ENCODE results near the gene TRIM29. TPM values are rescaled to one million over a fixed set of nuclear protein-coding genes. Genes with fewer than 3 reads are reported as not detected.

Gene TRIM29
- total RNA-seq, 3 donors from 2014 or later: 10.6 to 58.7 (median 45.9) TPM

- H3K27me3 ChIP-seq: peaks cover 4 to 6% of the 10 kb centered on the region in 2 donors
- no peak overlapping the region for H3K4me3 ChIP-seq
- no peaks in the 10 kb centered on the region for H3K9me3 ChIP-seq
- H3K27ac ChIP-seq: no peak overlapping the region
- H3K36me3 ChIP-seq: no peaks in the 10 kb centered on the region
- TF ChIP-seq POLR2A (IDR thresholded peaks at IDR 0.05): no peak
- TF ChIP-seq POLR2AphosphoS5 (IDR thresholded peaks at IDR 0.05): no peak
- no peak for TF ChIP-seq CTCF (IDR thresholded peaks at IDR 0.05)
- DNase-seq (ENCODE audit: low spot score in 2 of 2): peak in 1 of 2 donors; percentile 6
- intact Hi-C loops (cut with DNase I; ENCODE audit: low total_unique reads): no loop called here
- peaks cover 0 to 8% of the 10 kb centered on the region in 2 donors for H3K4me1 ChIP-seq
These were observed 72.7 kb downstream of the TRIM29 start for GRCh38 chr11:120065176-120065575.

GRCh38 chr11:120064341-120064740, 73.6 kb downstream of the TRIM29 start:
- Histone ChIP-seq H3K9me3 (no peaks in the 10 kb centered on the region), H3K4me1 (peaks cover 0 to 8% of the 10 kb centered on the region in 2 donors), H3K36me3 (no peaks in the 10 kb centered on the region), H3K4me3 (no peak overlapping the region), H3K27ac (no peak overlapping the region), H3K27me3 (peaks cover 4 to 6% of the 10 kb centered on the region in 2 donors)
- peak in 1 of 2 donors; percentile 7 for DNase-seq (ENCODE audit: low spot score in 2 of 2)
- TF ChIP-seq CTCF (IDR thresholded peaks at IDR 0.05): no peak
- intact Hi-C loops (cut with DNase I; ENCODE audit: low total_unique reads): no loop called here

- Histone ChIP-seq H3K27me3 (peaks cover 4 to 6% of the 10 kb centered on the region in 2 donors), H3K4me1 (peaks cover 0 to 8% of the 10 kb centered on the region in 2 donors), H3K36me3 (no peaks in the 10 kb centered on the region), H3K27ac (peak overlapping the region in 1 of 2 donors; percentile 80), H3K4me3 (no peak overlapping the region), H3K9me3 (no peaks in the 10 kb centered on the region)
- intact Hi-C loops (cut with DNase I; ENCODE audit: low total_unique reads): no loop called here
- TF ChIP-seq CTCF (IDR thresholded peaks at IDR 0.05) (no peak), POLR2AphosphoS5 (IDR thresholded peaks at IDR 0.05) (no peak), POLR2A (IDR thresholded peaks at IDR 0.05) (no peak)
- peak in 1 of 2 donors; percentile 12 for DNase-seq (ENCODE audit: low spot score in 2 of 2)
These were observed 74.1 kb downstream of the TRIM29 start for GRCh38 chr11:120063686-120064340.

GRCh38 chr11:120062561-120062930, 75.4 kb downstream of the TRIM29 start:
- Histone ChIP-seq H3K4me3 (no peak overlapping the region), H3K27me3 (peaks cover 0 to 4% of the 10 kb centered on the region in 2 donors), H3K27ac (peak overlapping the region; percentile 65 to 80), H3K36me3 (no peaks in the 10 kb centered on the region), H3K4me1 (peaks cover 0 to 8% of the 10 kb centered on the region in 2 donors), H3K9me3 (no peaks in the 10 kb centered on the region)
- intact Hi-C loops (cut with DNase I; ENCODE audit: low total_unique reads): no loop called here
- DNase-seq (ENCODE audit: low spot score in 2 of 2): no peak
- TF ChIP-seq POLR2AphosphoS5 (IDR thresholded peaks at IDR 0.05): no peak
- no peak for TF ChIP-seq POLR2A (IDR thresholded peaks at IDR 0.05)
- no peak for TF ChIP-seq CTCF (IDR thresholded peaks at IDR 0.05)

- Histone ChIP-seq H3K9me3 (no peaks in the 10 kb centered on the region), H3K27ac (peak overlapping the region; percentile 65 to 80), H3K36me3 (no peaks in the 10 kb centered on the region), H3K27me3 (peaks cover 0 to 4% of the 10 kb centered on the region in 2 donors), H3K4me3 (no peak overlapping the region), H3K4me1 (peaks cover 0 to 8% of the 10 kb centered on the region in 2 donors)
- intact Hi-C loops (cut with DNase I; ENCODE audit: low total_unique reads): no loop called here
- TF ChIP-seq POLR2A (IDR thresholded peaks at IDR 0.05): no peak
- no peak for TF ChIP-seq POLR2AphosphoS5 (IDR thresholded peaks at IDR 0.05)
- peak in 1 of 3 donors; percentile 29 for TF ChIP-seq CTCF (IDR thresholded peaks at IDR 0.05)
- peak in 1 of 2 donors; percentile 63 for DNase-seq (ENCODE audit: low spot score in 2 of 2)
These were observed 76.0 kb downstream of the TRIM29 start for GRCh38 chr11:120061761-120062560.
